Fibroblast of villous mesenchyme (primary cell): ENCODE measurements around the gene HOXA11. TPM values are rescaled to one million over a fixed set of nuclear protein-coding genes. Genes with fewer than 3 reads are reported as not detected.
A peak's percentile ranks its signal among the peaks of the same experiment; 100 is the strongest.

Experiments used
- DNase-seq: peaks from one replicate; pipeline ENCODE4 v3.0.0-alpha.2; 2010; ENCODE audit warnings: low read depth
- H3K4me3 ChIP-seq: 2 replicates; pipeline ENCODE4 v1.5.1; 2011; ENCODE audit warnings: low read depth, mild to moderate bottlenecking, low read length
- CTCF ChIP-seq: IDR thresholded peaks from 2 replicates; pipeline ENCODE4 v1.5.1; 2012; ENCODE audit warnings: low read depth, mild to moderate bottlenecking, low read length; ENCODE audit not compliant: insufficient read depth
- total RNA-seq: library from RNA; depleted of rRNA; stranded (reverse); fragments of >200 nt; gene quantifications from 2 replicates; pipeline ENCODE4 v1.2.3, GENCODE V29; 2012

HOXA11 gene
- total RNA-seq, 1 donor: 47.1 TPM

GRCh38 chr7:27211764-27212204, 26.8 kb upstream of the HOXA11 start:
- TF ChIP-seq CTCF: no peak
- DNase-seq: no peak
- no peak overlapping the region for H3K4me3 ChIP-seq

GRCh38 chr7:27211084-27211446, 26.0 kb upstream of the HOXA11 start:
- DNase-seq: no peak
- no peak for TF ChIP-seq CTCF
- H3K4me3 ChIP-seq: no peak overlapping the region

- DNase-seq: peak; percentile 52
- TF ChIP-seq CTCF: peak; percentile 82
- peak overlapping the region; percentile 45 for H3K4me3 ChIP-seq
Measured at GRCh38 chr7:27210441-27211083, 25.5 kb upstream of the HOXA11 start.

- no peak for TF ChIP-seq CTCF
- DNase-seq: no peak
- H3K4me3 ChIP-seq: no peak overlapping the region
Measured at GRCh38 chr7:27209933-27210440, 25.0 kb upstream of the HOXA11 start.

GRCh38 chr7:27208998-27209397, 24.0 kb upstream of the HOXA11 start:
- TF ChIP-seq CTCF: no peak
- no peak overlapping the region for H3K4me3 ChIP-seq
- DNase-seq: no peak

GRCh38 chr7:27207348-27207985, 22.4 kb upstream of the HOXA11 start:
- H3K4me3 ChIP-seq: no peak overlapping the region
- no peak for DNase-seq
- TF ChIP-seq CTCF: no peak
